Large intestine (tissue), 3 donors: ENCODE measurements around the gene MOV10L1. TPM values are rescaled to one million over a fixed set of nuclear protein-coding genes. Genes with fewer than 3 reads are reported as not detected.

ENCODE experiments used
- DNase-seq, 2 donors: peaks; one replicate each; pipeline versions ENCODE4 v3.0.0 to v3.0.0-alpha.2; 2013
- H3K27ac ChIP-seq: one replicate; pipeline ENCODE4 v1.5.1; 2013; ENCODE audit warnings: low read length
- H3K27me3 ChIP-seq: 2 replicates; pipeline ENCODE4 v1.6.1; 2013; ENCODE audit warnings: low read length; ENCODE audit not compliant: control insufficient read depth, insufficient read depth
- H3K36me3 ChIP-seq: 2 replicates; pipeline ENCODE4 v1.6.1; 2013; ENCODE audit warnings: low read length; ENCODE audit not compliant: control insufficient read depth, insufficient read depth
- H3K4me1 ChIP-seq: one replicate; pipeline ENCODE4 v1.6.1; 2013; ENCODE audit warnings: low read length; ENCODE audit not compliant: control insufficient read depth, insufficient read depth
- H3K4me3 ChIP-seq: one replicate; pipeline ENCODE4 v1.5.1; 2013; ENCODE audit warnings: low read length
- H3K9me3 ChIP-seq: one replicate; pipeline ENCODE4 v1.6.1; 2013; ENCODE audit warnings: mild to moderate bottlenecking, low read depth, low read length, moderate library complexity; ENCODE audit not compliant: control insufficient read depth
- WGBS: methylation state at CpG from one replicate; pipeline ENCODE4 v1.1.5; 2013; ENCODE audit warnings: low lambda C conversion rate; ENCODE audit not compliant: insufficient coverage; 5-methylcytosine and 5-hydroxymethylcytosine counted together
- polyA plus RNA-seq: library from polyadenylated mRNA; unstranded; fragments of 120-200 nt; gene quantifications from one replicate; pipeline ENCODE4 v1.2.1, GENCODE V29; 2013

Gene MOV10L1
- polyA plus RNA-seq, 1 donor: 2.3 TPM

DNA sequence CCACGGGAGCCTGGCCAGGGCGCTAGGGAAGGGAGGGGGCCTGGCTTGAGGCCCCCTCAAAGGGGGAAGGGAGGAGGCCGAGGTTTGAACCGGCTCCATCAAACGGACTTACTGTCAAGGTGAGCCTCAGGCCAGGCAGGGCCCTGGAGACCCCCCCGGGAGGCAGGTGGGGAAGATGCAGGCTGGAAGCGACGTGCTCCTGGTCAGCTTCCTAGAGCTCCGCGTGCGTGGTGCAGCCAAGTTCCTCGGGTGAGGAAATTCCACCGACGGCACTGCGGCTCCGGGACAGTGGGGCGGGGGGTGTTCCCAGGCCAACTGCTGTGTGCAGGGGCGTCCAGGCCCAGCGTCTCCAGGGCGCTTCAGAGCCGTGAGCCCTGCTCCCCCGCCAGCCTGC, 88.7 kb downstream of the MOV10L1 start:
- H3K36me3 ChIP-seq: no peaks in the 10 kb centered on the region
- H3K27ac ChIP-seq: no peak overlapping the region
- no peak for DNase-seq
- H3K4me1 ChIP-seq: no peaks in the 10 kb centered on the region
- peaks cover 29% of the 10 kb centered on the region for H3K9me3 ChIP-seq
- no peak overlapping the region for H3K4me3 ChIP-seq
- peaks cover 8% of the 10 kb centered on the region for H3K27me3 ChIP-seq
- no CpG with 5 or more reads among the region's 22 CpGs for WGBS

DNA sequence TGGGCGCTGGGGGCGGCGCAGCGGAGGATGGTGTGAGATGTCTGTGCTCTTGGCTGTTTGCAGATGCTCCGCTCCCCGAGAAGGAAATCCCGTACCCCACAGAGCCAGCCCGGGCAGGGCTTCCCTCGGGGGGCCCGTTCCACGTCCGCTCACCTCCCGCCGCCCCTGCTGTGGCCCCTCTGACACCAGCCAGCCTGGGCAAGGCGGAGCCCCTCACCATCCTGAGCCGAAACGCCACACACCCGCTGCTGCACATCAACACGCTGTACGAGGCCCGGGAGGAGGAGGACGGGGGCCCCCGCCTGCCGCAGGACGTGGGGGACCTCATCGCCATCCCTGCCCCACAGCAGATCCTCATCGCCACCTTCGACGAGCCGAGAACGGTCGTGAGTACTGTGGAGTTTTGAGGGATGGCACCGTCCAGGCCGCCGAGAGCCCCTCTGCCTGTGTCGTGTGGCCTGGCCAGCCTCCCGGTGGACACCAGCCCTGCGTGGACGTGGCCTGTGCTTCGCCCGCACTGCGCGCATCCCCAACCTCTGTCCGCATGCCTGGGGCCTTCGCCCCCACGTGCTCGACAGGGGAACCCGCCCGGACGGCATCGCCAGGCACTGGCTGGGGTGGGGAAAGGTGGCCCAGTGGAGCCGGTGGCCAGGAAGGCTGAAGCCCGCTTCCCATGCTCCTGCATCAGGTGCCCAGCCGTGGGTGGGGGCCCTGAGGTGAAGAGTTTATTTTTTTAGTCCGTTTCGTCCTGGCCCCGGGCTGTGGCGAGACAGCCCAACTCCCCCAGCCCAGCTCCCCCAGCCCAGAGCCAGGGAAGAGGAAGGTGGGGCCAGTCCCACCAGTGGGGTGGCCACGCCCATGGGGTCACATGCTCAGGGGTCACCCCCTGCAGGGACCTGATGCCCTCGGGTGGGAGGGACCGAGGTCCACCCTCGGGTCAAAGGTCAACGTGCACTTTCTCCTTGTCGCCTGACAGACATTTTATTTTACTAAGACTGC, 89.4 kb downstream of the MOV10L1 start:
- Histone ChIP-seq H3K9me3 (peaks cover 30% of the 10 kb centered on the region), H3K27me3 (peaks cover 8% of the 10 kb centered on the region), H3K4me3 (no peak overlapping the region), H3K27ac (no peak overlapping the region), H3K4me1 (no peaks in the 10 kb centered on the region), H3K36me3 (no peaks in the 10 kb centered on the region)
- no peak for DNase-seq
- no CpG with 5 or more reads among the region's 64 CpGs for WGBS

DNA sequence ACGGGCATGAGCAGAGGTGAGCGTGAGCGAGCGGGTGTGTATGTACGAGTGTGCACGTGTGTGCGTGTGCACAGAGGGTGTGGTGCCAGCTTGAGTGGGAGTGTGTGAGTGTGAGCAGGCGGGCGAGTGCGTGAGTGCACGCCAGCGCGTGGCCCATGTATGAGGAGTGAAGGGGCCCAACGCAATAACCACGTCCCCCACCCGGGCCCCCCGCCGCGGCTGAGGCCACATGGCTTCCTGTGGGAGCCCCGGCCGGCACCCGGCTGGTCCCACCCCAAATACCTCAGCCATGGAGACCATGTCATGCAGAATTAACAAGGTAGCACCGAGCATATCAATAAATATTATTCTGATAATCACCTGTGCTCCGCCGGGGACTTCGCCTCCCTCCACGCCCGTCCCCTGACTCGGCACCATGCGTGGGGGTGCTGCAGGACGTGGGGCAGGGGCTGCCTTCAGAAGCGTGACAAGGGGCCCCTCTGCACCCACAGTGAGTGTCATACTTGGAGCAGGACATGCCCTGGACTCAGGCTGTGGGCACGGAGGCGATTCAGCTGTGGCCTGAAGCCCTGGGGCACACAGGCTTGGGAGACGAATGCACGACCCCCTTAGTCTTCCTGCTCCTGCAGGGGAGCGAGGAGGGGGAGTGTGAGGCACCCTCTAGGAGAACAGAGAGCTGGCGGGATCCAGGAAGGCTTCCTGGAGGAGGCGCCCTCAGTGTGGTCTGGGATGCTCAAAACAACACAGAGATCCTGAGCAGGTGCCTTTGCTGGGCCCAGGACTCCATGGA, 90.3 kb downstream of the MOV10L1 start:
- WGBS: no CpG with 5 or more reads among the region's 39 CpGs
- Histone ChIP-seq H3K27me3 (peaks cover 8% of the 10 kb centered on the region), H3K27ac (no peak overlapping the region), H3K4me3 (no peak overlapping the region), H3K9me3 (peaks cover 31% of the 10 kb centered on the region), H3K36me3 (no peaks in the 10 kb centered on the region), H3K4me1 (peaks cover 2% of the 10 kb centered on the region)
- DNase-seq: no peak

DNA sequence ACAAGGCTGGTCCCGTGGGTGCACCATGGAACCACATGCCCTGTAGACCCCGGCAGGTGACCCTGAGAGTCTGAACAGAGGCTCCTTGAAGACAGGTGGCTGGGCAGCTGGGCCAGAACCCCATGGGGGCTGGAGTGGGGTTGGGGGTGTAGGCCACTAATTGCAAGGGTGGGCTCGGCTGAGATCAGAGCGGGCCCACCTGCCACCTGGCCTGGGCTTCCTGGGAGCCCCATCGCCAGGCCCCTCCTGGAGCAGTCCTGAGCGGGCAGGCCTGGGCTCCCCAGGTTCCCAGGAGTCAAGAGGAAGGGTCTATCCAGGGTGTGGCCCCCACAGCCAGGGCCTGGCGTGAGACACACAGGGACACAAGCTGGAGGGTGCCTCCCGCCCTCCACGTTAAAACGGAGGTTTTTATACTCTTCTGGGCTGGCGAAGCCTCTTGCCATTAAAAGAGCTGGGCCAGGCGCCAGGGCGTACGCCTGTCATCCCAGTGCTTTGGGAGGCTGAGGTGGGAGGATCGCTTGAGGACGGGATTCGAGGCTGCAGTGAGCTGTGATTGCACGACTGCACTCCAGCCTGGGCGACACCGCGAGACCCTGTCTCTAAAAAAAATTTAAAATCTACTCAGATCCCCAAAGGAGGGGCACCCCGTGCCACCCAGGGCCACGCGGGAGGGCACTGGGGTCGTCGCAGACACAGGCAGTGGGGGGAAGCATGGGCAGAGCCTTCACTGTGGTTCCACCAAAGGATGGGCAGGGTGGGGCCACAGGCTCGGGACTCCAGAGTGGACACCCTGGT, 91.1 kb downstream of the MOV10L1 start:
- WGBS: no CpG with 5 or more reads among the region's 27 CpGs
- H3K9me3 ChIP-seq: peaks cover 31% of the 10 kb centered on the region
- H3K36me3 ChIP-seq: no peaks in the 10 kb centered on the region
- no peak overlapping the region for H3K27ac ChIP-seq
- H3K27me3 ChIP-seq: peaks cover 6% of the 10 kb centered on the region
- H3K4me1 ChIP-seq: peaks cover 5% of the 10 kb centered on the region
- no peak for DNase-seq
- no peak overlapping the region for H3K4me3 ChIP-seq

DNA sequence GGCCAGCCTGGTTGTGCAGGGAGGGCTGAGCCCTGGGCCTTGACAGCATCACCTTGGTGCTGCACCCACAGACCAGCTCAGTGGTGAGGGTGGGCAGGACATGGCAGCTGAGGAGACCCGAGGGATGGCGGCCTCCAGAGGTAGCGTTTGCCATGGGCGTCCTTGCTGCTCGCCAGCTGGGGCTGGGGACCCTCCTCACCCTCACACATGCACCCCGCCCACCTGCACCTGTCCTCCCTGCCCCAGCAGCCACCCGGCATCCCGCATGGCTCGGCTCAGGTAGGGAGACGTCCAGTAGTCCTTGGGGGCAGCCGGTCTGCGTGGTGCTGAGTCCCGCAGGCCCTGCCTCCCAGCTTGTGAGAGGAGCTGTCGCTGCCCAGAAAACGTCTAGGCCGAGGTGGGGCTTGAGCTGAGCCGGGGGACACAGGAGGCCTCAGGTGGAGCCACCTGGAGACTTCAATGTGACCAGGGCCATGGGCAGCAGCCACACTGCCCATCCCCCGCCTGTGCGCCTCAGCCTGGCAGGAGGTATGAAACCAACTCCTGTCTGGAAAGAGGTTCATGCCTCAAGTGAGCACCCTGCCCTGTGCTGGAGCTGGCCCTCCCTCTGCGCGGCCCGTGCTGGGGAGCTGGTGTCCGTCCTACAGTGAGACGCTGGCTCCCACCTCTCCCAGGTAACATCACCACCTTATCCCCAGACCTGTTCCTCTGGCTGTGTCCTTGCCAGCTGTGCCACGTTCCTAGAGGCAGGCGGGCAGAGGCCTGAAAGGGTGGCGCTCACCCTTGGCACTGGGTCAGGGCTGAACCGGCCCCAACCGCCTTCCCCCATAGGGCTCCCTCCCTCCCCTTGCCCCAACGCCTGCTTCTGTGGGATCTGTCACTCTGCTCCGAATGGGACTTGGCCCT, 92.6 kb downstream of the MOV10L1 start:
- DNase-seq: no peak
- no peak overlapping the region for H3K4me3 ChIP-seq
- no peaks in the 10 kb centered on the region for H3K36me3 ChIP-seq
- peaks cover 24% of the 10 kb centered on the region for H3K9me3 ChIP-seq
- H3K27ac ChIP-seq: no peak overlapping the region
- WGBS: no CpG with 5 or more reads among the region's 31 CpGs
- H3K4me1 ChIP-seq: peaks cover 13% of the 10 kb centered on the region
- H3K27me3 ChIP-seq: peaks cover 5% of the 10 kb centered on the region

DNA sequence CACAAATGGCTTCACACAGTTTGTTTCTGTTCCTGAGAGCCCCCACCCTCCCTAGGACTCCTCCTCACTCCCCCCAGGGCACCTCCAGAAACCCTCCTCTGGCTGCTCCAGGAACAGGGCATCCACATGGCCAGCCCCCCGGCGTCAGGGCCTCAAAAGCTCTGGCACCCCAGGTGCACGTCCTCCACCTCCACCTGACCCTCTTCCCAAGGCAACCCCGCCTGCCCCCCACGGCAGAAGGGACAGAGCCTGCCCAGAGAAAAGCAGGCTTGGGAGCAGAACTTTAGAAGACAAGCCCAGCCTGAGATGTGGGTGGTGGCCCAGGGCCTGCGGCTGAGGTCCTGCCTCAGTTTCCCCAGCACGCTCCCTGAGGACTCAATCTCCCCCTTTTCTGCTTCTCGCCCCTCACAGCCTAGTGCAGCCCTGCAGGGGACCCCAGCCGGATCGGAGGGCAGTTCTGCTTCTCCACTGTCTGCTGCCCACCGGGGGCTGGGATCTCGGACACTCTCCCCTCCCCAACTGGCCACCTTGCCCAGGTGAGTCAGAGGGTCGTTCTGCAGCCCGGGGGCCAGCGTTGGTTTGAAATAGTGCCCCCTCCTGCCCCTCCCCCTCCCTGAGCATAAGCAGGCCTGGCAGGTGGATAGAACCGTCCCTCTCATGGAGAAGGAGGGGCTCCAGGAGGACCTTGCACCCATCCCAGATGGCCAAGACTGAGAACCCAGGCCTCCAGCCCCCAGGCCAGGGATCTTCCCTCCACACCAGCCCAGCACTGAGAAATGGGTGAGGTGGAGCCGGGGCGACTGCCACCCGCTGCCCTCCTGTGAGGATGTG, 93.5 kb downstream of the MOV10L1 start:
- Histone ChIP-seq H3K27ac (no peak overlapping the region), H3K4me3 (no peak overlapping the region), H3K27me3 (peaks cover 3% of the 10 kb centered on the region), H3K9me3 (peaks cover 15% of the 10 kb centered on the region), H3K4me1 (peaks cover 13% of the 10 kb centered on the region), H3K36me3 (no peaks in the 10 kb centered on the region)
- no peak for DNase-seq
- no CpG with 5 or more reads among the region's 19 CpGs for whole genome bisulfite sequencing

DNA sequence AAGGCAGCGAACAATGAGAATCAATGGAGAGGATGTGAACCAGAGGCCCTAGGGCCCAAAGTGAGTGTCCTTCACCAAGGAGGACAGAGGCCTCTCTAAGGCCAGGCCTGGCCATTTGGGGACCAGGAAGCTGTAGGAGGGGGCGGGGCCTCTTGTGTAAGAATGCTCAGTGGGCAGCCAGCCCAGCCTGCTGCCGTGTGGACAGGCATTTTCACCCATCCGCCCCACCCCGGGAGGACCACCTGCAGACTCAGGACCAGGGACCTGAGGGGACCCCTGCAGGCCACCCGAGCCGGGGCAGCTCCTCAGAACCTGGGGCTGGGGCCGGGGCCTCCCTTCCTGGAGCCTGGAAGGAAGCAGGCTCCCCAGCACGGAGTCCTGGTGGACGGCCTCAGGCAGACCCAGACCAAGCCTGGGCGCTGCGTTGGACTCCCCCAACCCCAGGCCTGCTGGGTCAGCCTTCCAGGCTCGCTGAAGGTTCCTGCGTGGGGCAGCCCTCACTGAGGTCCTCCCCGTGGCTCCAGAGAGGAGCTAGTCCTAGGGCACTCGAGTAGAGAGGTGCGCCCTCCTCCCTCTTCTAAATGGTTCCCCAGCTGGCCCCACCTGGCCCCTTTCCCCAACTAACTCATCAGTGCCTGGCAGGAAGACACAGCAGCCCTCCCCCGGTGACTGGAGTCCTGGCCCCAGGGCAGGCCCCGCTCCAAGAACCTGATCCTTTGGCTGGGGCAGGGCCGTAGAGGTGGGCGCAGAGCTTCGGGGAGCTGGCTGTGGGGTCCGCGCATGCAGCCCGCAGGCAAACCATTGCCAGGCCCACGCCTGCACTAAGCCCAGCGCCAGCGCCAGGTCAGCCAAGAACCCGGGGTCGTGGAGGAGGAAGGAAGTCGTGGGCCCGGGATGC, 94.4 kb downstream of the MOV10L1 start:
- no CpG with 5 or more reads among the region's 32 CpGs for WGBS
- DNase-seq: no peak
- Histone ChIP-seq H3K27me3 (no peaks in the 10 kb centered on the region), H3K27ac (no peak overlapping the region), H3K9me3 (peaks cover 8% of the 10 kb centered on the region), H3K4me1 (peaks cover 18% of the 10 kb centered on the region), H3K4me3 (no peak overlapping the region), H3K36me3 (peaks cover 4% of the 10 kb centered on the region)

DNA sequence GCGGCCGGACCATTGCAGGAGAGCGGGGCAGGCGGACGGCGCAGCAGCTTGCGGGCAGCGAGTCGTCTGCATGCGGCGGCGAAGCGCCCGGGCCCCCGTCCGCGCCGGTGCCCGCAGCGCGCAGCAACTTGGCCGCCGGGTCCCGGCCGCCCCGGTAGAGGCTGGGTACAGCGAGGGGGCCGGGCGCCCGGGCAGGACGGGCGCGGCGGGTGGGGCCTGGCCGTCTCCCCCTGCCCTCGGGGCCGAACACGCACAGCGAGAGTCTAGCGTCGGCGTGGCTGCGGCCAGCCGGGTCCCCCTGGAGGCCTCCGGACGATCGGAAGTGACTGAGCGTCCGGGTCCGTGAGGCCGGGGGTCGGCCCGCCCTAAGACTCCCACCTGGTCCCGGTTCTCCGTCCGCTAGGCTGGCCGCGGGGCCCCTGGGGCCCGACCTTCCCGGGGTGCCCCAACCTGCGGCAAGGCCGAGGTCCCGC, 95.1 kb downstream of the MOV10L1 start:
- no peak overlapping the region for H3K27ac ChIP-seq
- H3K27me3 ChIP-seq: no peaks in the 10 kb centered on the region
- no CpG with 5 or more reads among the region's 63 CpGs for WGBS
- H3K4me3 ChIP-seq: peak overlapping the region; percentile 47
- H3K4me1 ChIP-seq: peaks cover 25% of the 10 kb centered on the region
- H3K9me3 ChIP-seq: peaks cover 3% of the 10 kb centered on the region
- DNase-seq: no peak
- H3K36me3 ChIP-seq: peaks cover 4% of the 10 kb centered on the region
